ENCODE results near the gene CCNQ.

CCNQ gene

GRCh38 chrX:153592091-153592833 lies 6.7 kb downstream of the CCNQ start:
- no peak for TF ChIP-seq POLR2A (IDR thresholded peaks at IDR 0.05; ENCODE audit: low read depth, low read length)
- FAIRE-seq (no peak), DNase-seq (ENCODE audit: insufficient read length, low spot score) (no peak)

- FAIRE-seq (no peak), DNase-seq (ENCODE audit: insufficient read length, low spot score) (no peak)
- no peak for TF ChIP-seq POLR2A (IDR thresholded peaks at IDR 0.05; ENCODE audit: low read depth, low read length)
Observed at GRCh38 chrX:153590961-153591956, 7.7 kb downstream of the CCNQ start.

- no peak for TF ChIP-seq POLR2A (IDR thresholded peaks at IDR 0.05; ENCODE audit: low read depth, low read length)
- DNase-seq (ENCODE audit: insufficient read length, low spot score): no peak
- no peak for FAIRE-seq
Observed at GRCh38 chrX:153588782-153589446, 10.0 kb downstream of the CCNQ start.

GRCh38 chrX:153588021-153588781 lies 10.7 kb downstream of the CCNQ start:
- no peak for TF ChIP-seq POLR2A (IDR thresholded peaks at IDR 0.05; ENCODE audit: low read depth, low read length)
- no peak for FAIRE-seq
- DNase-seq (ENCODE audit: insufficient read length, low spot score): no peak

GRCh38 chrX:153587342-153587741 lies 11.6 kb downstream of the CCNQ start:
- TF ChIP-seq POLR2A (IDR thresholded peaks at IDR 0.05; ENCODE audit: low read depth, low read length): no peak

GRCh38 chrX:153585827-153586226 lies 13.1 kb downstream of the CCNQ start:
- TF ChIP-seq POLR2A (IDR thresholded peaks at IDR 0.05; ENCODE audit: low read depth, low read length): no peak
- DNase-seq (ENCODE audit: insufficient read length, low spot score): no peak
- no peak for FAIRE-seq

More at GRCh38 chrX:153587342-153587741, 11.6 kb downstream of the CCNQ start:
- FAIRE-seq (no peak), DNase-seq (ENCODE audit: insufficient read length, low spot score) (no peak)

- no peak for FAIRE-seq
- no peak for DNase-seq (ENCODE audit: insufficient read length, low spot score)
- TF ChIP-seq POLR2A (IDR thresholded peaks at IDR 0.05; ENCODE audit: low read depth, low read length): no peak
Observed at GRCh38 chrX:153583433-153583832, 15.5 kb downstream of the CCNQ start.

- TF ChIP-seq POLR2A (IDR thresholded peaks at IDR 0.05; ENCODE audit: low read depth, low read length): no peak
- FAIRE-seq (no peak), DNase-seq (ENCODE audit: insufficient read length, low spot score) (no peak)
Observed at GRCh38 chrX:153582896-153583295, 16.0 kb downstream of the CCNQ start.

GRCh38 chrX:153580700-153581386 lies 18.1 kb downstream of the CCNQ start:
- no peak for DNase-seq (ENCODE audit: insufficient read length, low spot score)
- FAIRE-seq: no peak

GRCh38 chrX:153578889-153579288 lies 20.1 kb downstream of the CCNQ start:
- DNase-seq (ENCODE audit: insufficient read length, low spot score) (no peak), FAIRE-seq (no peak)
- no peak for TF ChIP-seq POLR2A (IDR thresholded peaks at IDR 0.05; ENCODE audit: low read depth, low read length)

More at GRCh38 chrX:153580700-153581386, 18.1 kb downstream of the CCNQ start:
- TF ChIP-seq POLR2A (IDR thresholded peaks at IDR 0.05; ENCODE audit: low read depth, low read length): no peak

- TF ChIP-seq POLR2A (IDR thresholded peaks at IDR 0.05; ENCODE audit: low read depth, low read length): no peak
- FAIRE-seq (no peak), DNase-seq (ENCODE audit: insufficient read length, low spot score) (no peak)
Observed at GRCh38 chrX:153578200-153578835, 20.6 kb downstream of the CCNQ start.

- no peak for TF ChIP-seq POLR2A (IDR thresholded peaks at IDR 0.05; ENCODE audit: low read depth, low read length)
- FAIRE-seq (no peak), DNase-seq (ENCODE audit: insufficient read length, low spot score) (no peak)
Observed at GRCh38 chrX:153576961-153577360, 22.0 kb downstream of the CCNQ start.

Data from H54 (cell line).